Measurements from ENCODE around the gene ZNF740.
"Not testable (repeated sequence)": the region's sequence is repeated elsewhere in the genome, so short reads cannot be mapped to it uniquely, and the experiment has no call there.

DNA sequence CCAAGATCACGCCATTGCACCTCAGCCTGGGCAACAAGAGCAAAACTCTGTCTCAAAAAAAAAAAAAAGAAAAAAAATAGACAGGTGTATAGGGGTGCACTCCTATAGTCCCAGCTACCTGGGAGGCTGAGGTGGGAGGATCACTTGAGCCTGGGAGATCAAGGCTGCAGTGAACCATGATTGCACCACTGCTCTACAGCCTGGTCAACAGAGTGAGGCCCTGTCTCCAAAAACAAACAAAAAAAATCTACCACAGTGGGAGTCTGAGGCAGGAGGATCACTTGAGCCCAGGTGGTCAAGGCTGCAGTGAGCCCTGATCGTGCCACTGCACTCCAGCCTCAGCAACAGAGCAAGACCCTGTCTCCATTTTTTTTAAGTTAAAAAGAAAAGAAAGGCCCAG lies 17.5 kb upstream of the ZNF740 start:
- TF ChIP-seq, protein P1, sequence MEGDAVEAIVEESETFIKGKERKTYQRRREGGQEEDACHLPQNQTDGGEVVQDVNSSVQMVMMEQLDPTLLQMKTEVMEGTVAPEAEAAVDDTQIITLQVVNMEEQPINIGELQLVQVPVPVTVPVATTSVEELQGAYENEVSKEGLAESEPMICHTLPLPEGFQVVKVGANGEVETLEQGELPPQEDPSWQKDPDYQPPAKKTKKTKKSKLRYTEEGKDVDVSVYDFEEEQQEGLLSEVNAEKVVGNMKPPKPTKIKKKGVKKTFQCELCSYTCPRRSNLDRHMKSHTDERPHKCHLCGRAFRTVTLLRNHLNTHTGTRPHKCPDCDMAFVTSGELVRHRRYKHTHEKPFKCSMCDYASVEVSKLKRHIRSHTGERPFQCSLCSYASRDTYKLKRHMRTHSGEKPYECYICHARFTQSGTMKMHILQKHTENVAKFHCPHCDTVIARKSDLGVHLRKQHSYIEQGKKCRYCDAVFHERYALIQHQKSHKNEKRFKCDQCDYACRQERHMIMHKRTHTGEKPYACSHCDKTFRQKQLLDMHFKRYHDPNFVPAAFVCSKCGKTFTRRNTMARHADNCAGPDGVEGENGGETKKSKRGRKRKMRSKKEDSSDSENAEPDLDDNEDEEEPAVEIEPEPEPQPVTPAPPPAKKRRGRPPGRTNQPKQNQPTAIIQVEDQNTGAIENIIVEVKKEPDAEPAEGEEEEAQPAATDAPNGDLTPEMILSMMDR (IDR thresholded peaks at IDR 0.05): not testable (repeated sequence)
- not testable (repeated sequence) for TF ChIP-seq EP300 (IDR thresholded peaks at IDR 0.05)
